NCI-H1930 (cell line): ENCODE measurements around the gene KRT36.

Experiments used
- DNase-seq, 2 experiments: peaks; one replicate each; lab custom pipeline; 2025; lab: John Stamatoyannopoulos, UW

Gene KRT36

GRCh38 chr17:41489531-41489930, at the start of gene KRT36:
TSS of gene KRT36 (minus strand) at chr17:41489910. CDS start at chr17:41489864, 46 bp downstream.
- DNase-seq, result no peak

GRCh38 chr17:41539071-41539492, 49.4 kb upstream of the KRT36 start:
- no peak for DNase-seq

- DNase-seq, result no peak
Observed at GRCh38 chr17:41538565-41538991, 48.9 kb upstream of the KRT36 start.

GRCh38 chr17:41537990-41538389, 48.3 kb upstream of the KRT36 start:
- no peak for DNase-seq

- no peak for DNase-seq
Observed at GRCh38 chr17:41537614-41537954, 47.9 kb upstream of the KRT36 start.

GRCh38 chr17:41536741-41537613, 47.3 kb upstream of the KRT36 start:
- no peak for DNase-seq

- DNase-seq, result no peak
Observed at GRCh38 chr17:41535764-41536481, 46.2 kb upstream of the KRT36 start.

GRCh38 chr17:41534899-41535546, 45.3 kb upstream of the KRT36 start:
- no peak for DNase-seq

- DNase-seq, result no peak
Observed at GRCh38 chr17:41533613-41534012, 43.9 kb upstream of the KRT36 start.

GRCh38 chr17:41532947-41533570, 43.3 kb upstream of the KRT36 start:
- DNase-seq, result no peak

GRCh38 chr17:41531993-41532392, 42.3 kb upstream of the KRT36 start:
- no peak for DNase-seq

- DNase-seq, result no peak
Observed at GRCh38 chr17:41530062-41531048, 40.6 kb upstream of the KRT36 start.

- no peak for DNase-seq
Observed at GRCh38 chr17:41529491-41529915, 39.8 kb upstream of the KRT36 start.

GRCh38 chr17:41528959-41529353, 39.2 kb upstream of the KRT36 start:
- no peak for DNase-seq

GRCh38 chr17:41527063-41528023, 37.6 kb upstream of the KRT36 start:
- no peak for DNase-seq

- DNase-seq, result no peak
Observed at GRCh38 chr17:41524261-41524660, 34.6 kb upstream of the KRT36 start.

GRCh38 chr17:41523787-41524186, 34.1 kb upstream of the KRT36 start:
- no peak for DNase-seq

GRCh38 chr17:41523225-41523593, 33.5 kb upstream of the KRT36 start:
- DNase-seq, result no peak

GRCh38 chr17:41522301-41523224, 32.9 kb upstream of the KRT36 start:
- DNase-seq, result no peak
